ENCODE measurements around the gene RBFA. TPM values are rescaled to one million over a fixed set of nuclear protein-coding genes. Genes with fewer than 3 reads are reported as not detected.

RBFA gene
- total RNA-seq, 1 donor, result 22.5 TPM

DNA sequence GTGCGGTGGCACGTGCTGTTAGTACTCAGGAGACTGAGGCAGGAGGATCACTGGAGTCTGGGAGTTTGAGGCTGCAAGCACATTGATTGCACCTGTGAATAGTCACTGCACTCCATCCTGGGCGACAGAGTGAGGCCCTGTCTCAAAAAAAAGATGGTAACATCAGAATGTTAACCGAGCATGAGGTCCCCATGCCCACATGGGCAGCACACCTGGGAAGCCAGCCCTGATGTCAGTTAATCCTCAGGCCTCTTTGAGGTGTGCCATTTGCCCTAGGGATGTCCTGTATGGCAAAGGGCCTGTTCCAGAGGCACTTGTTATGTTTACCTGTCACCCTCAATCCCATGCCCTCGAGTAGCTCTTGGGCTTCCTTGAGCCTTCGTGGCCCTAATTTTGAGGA is 16.6 kb downstream of the RBFA start:
- H3K4me3 ChIP-seq (ENCODE audit: low read depth, low read length), result no peak overlapping the region
- TF ChIP-seq, protein P1, sequence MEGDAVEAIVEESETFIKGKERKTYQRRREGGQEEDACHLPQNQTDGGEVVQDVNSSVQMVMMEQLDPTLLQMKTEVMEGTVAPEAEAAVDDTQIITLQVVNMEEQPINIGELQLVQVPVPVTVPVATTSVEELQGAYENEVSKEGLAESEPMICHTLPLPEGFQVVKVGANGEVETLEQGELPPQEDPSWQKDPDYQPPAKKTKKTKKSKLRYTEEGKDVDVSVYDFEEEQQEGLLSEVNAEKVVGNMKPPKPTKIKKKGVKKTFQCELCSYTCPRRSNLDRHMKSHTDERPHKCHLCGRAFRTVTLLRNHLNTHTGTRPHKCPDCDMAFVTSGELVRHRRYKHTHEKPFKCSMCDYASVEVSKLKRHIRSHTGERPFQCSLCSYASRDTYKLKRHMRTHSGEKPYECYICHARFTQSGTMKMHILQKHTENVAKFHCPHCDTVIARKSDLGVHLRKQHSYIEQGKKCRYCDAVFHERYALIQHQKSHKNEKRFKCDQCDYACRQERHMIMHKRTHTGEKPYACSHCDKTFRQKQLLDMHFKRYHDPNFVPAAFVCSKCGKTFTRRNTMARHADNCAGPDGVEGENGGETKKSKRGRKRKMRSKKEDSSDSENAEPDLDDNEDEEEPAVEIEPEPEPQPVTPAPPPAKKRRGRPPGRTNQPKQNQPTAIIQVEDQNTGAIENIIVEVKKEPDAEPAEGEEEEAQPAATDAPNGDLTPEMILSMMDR (IDR thresholded peaks at IDR 0.05; ENCODE audit: insufficient read depth, low read depth, low read length), result no peak
- DNase-seq (ENCODE audit: low read depth), result no peak

DNA sequence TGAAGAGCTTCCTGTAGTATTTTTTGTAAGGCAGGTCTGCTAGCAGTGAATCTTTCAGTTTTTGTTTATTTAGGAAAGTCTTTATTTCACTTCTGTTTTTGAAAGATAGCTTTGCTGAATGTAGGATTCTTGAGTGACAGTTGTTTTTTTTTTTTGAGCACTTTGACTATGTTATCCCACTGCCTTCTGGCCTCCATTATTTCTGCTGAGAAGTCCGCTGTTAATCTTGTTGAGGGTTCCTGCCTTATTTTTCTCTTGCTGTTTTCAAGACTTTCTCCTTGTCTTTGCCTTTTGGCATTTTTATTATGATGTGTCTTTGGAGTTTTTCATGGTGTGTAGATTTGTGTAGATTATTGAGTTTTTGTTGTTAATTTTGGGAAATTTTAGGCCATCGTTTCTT is 21.9 kb downstream of the RBFA start:
- no peak for DNase-seq (ENCODE audit: low read depth)
- TF ChIP-seq, protein P1 (IDR thresholded peaks at IDR 0.05; ENCODE audit: insufficient read depth, low read depth, low read length), result no peak
- no peak overlapping the region for H3K4me3 ChIP-seq (ENCODE audit: low read depth, low read length)

DNA sequence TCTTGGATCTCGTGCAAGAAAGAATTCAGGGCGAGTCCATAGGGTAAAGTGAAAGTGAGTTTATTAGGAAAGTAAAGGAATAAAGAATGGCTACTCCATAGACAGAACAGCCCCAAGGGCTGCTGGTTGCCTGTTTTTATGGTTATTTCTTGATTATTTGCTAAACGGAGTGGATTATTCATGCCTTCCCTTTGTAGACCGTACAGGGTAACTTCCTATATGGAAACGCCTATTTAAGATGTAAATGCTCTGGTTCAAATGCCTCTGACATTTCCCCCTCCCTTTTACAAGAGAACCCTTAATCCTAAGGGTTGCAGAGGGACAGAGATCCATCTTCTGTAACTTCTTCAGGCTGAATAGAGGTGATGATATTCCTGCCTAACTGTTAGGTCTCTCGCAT is 25.7 kb downstream of the RBFA start:
- no peak overlapping the region for H3K4me3 ChIP-seq (ENCODE audit: low read depth, low read length)
- no peak for DNase-seq (ENCODE audit: low read depth)
- TF ChIP-seq, protein P1 (IDR thresholded peaks at IDR 0.05; ENCODE audit: insufficient read depth, low read depth, low read length), result no peak

DNA sequence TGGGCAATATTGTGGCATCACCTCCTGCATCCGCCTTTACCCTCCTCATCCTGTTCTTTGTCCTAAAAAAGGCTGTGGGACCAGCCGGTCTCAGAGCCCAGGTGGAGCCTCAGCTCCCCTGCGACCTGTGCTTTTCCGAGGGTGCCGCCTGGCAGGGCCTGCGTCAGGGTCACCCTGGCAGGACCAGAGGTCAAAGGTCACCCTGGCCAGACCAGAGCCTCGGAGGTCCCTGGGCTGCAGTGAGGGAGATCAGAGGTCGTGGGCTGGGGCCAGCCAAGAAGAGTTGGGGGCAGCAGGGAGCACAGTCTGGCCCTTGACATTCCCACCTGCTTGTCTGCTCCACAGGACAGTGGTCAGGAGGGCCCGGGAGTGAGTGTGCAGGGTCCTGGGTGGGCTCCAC is 31.5 kb downstream of the RBFA start:
- no peak for DNase-seq (ENCODE audit: low read depth)
- TF ChIP-seq, protein P1 (IDR thresholded peaks at IDR 0.05; ENCODE audit: insufficient read depth, low read depth, low read length), result no peak
- no peak overlapping the region for H3K4me3 ChIP-seq (ENCODE audit: low read depth, low read length)

DNA sequence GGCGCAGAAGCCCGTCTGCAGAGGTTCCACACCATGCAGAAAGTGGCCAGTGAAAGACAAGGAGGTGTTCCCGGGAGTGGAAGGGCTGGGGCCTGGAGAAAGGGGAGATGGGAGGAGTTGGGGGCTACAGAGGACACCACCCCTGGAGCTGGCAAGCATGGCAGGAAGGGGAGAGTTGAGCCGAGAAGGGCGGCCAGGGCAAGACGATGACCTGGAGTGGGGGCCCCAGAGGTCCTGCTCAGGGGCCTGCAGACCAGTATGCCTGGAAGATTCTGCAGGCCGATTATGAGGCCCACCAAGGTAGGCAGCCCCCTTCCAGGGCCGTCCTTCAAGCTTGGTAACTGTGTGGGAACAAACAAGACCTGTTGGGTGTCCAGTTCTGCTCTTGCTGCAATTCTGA is 33.1 kb downstream of the RBFA start:
- no peak for DNase-seq (ENCODE audit: low read depth)
- no peak overlapping the region for H3K4me3 ChIP-seq (ENCODE audit: low read depth, low read length)
- TF ChIP-seq, protein P1 (IDR thresholded peaks at IDR 0.05; ENCODE audit: insufficient read depth, low read depth, low read length), result no peak

DNA sequence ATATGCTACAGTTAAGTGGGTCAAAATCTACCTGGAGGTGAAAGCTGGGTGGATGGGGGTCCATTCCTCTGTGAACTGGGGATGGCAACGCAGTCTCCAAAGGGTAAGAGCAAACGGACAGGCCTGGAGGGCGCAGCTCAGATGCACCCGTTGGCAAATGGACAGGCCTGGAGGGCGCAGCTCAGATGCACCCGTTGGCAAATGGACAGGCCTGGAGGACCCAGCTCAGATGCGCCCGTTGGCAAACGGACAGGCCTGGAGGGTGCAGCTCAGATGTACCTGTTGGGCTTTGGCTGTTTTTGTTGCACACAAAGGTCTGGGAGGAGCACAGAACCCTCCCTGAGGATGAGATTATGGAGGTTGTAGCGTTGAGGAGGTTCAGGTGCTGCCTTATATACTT is 33.7 kb downstream of the RBFA start:
- H3K4me3 ChIP-seq (ENCODE audit: low read depth, low read length), result no peak overlapping the region
- DNase-seq (ENCODE audit: low read depth), result no peak
- TF ChIP-seq, protein P1 (IDR thresholded peaks at IDR 0.05; ENCODE audit: insufficient read depth, low read depth, low read length), result no peak

DNA sequence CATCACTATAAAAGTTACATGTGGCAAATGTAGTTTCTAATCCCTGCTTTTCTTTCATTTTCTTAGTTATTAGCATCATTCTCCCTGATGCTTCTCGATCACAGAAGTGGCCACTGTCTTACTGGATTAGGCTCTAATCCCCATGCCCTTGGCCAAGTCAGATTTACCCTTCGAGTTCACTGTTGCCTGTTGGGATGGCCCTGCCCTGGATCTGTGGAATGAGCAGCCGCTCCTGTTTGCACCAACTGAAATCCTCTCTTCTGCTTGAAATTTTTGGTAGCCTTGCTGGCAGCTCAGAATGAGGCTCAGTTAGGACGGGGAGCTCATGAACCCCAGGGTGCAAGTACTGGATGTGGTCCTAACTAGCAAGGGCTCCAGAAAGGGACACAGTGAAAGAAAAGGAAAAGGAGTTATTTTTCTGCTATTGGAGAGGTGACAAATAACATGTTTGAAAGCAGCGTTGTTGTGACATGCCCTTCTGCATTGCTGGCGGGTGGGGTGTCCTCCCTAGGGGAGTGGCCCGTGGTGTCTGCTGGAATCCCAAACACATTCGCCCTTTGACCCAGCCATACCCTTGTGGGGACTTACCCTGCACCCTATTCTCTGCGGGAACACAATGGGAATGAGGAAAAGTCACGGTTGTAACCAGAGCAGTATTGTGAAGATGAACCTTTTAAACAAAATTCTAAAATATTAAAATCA is 34.5 kb downstream of the RBFA start:
- H3K4me3 ChIP-seq (ENCODE audit: low read depth, low read length), result no peak overlapping the region
- no peak for DNase-seq (ENCODE audit: low read depth)
- TF ChIP-seq, protein P1 (IDR thresholded peaks at IDR 0.05; ENCODE audit: insufficient read depth, low read depth, low read length), result no peak
